K562 (cell line): ENCODE measurements around the gene DNAI7. TPM values are rescaled to one million over a fixed set of nuclear protein-coding genes. Genes with fewer than 3 reads are reported as not detected.

Experiments used
- ERF ChIP-seq: fragments of 450-650 bp; formaldehyde crosslinking; IDR thresholded peaks from 2 replicates; pipeline ENCODE4 v1.4.0; 2020; ENCODE audit warnings: mild to moderate bottlenecking, mixed read lengths
- GATA2 ChIP-seq: sonication (generic); formaldehyde crosslinking; IDR thresholded peaks from 2 replicates; pipeline ENCODE4 v1.4.0; 2020; ENCODE audit warnings: mild to moderate bottlenecking, missing genetic modification reagents
- PHF8 ChIP-seq: fragments of 200-600 bp; sonication (generic); IDR thresholded peaks from 2 replicates; pipeline ENCODE4 v1.6.1; 2012; ENCODE audit warnings: mixed run types, mild to moderate bottlenecking, inconsistent platforms, low read length, moderate library complexity, borderline replicate concordance
- TCF3 ChIP-seq: sonication (generic); formaldehyde crosslinking; IDR thresholded peaks from 2 replicates; pipeline ENCODE4 v1.4.0; 2020; ENCODE audit warnings: mild to moderate bottlenecking, missing genetic modification reagents
- TSHZ1 ChIP-seq: fragments of 250-450 bp; sonication (Bioruptor Pico); IDR thresholded peaks from 2 replicates; pipeline ENCODE4 v1.4.0; 2020; ENCODE audit warnings: mild to moderate bottlenecking, moderate library complexity
- ZBTB1 ChIP-seq: sonication (generic); formaldehyde crosslinking; IDR thresholded peaks from 2 replicates; pipeline ENCODE4 v1.8.1; 2023; ENCODE audit warnings: missing genetic modification reagents, low read depth, mild to moderate bottlenecking, borderline replicate concordance
- ZNF764 ChIP-seq: fragments of 250-450 bp; sonication (Bioruptor Pico); IDR thresholded peaks from 2 replicates; pipeline ENCODE4 v1.4.0; 2020; ENCODE audit warnings: low read depth, mild to moderate bottlenecking, moderate library complexity
- ZNF780A ChIP-seq: fragments of 250-450 bp; sonication (Bioruptor Pico); IDR thresholded peaks from 2 replicates; pipeline ENCODE4 v1.5.0; 2021; ENCODE audit warnings: mild to moderate bottlenecking
- polyA plus RNA-seq, 8 experiments: library from polyadenylated mRNA; depleted of rRNA in 4 of 8; stranded (reverse) in 5 of 8; unstranded in 3 of 8; fragments of >200 nt; fragmentation: Nextera tagmentation in 2 of 8; fragmentation: Illumina TruSeq in 1 of 8; extraction: Ambion mirVana in 2 of 8; extraction: Trizol in 1 of 8; gene quantifications; 2 replicates each; pipeline versions ENCODE4 v1.2.1 to v1.2.3, GENCODE V29; 2011 to 2014; ENCODE audit warnings: inconsistent platforms in 1 of 8, missing spikeins in 1 of 8
- total RNA-seq, 7 experiments: library from RNA; depleted of rRNA in 6 of 7; stranded (reverse); fragments of >200 nt in 6 of 7; fragmentation: Illumina TruSeq in 2 of 7; extraction: Trizol in 2 of 7; gene quantifications; 2 replicates each; pipeline versions ENCODE4 v1.2.1 to v1.2.3, GENCODE V29; 2011 to 2021; ENCODE audit warnings: low replicate concordance in 1 of 7
- TF ChIP-seq, protein P1 (sequence below), 3 experiments: IDR thresholded peaks in 2 of 3; conservative IDR thresholded peaks in 1 of 3; 2 replicates each; pipeline ENCODE4 v1.5.1; 2011 to 2012; ENCODE audit warnings: low read length in 3 of 3, mild to moderate bottlenecking in 3 of 3, control low read depth in 2 of 3, improper control_type of control experiment in 1 of 3, inconsistent platforms in 1 of 3, low read depth in 1 of 3, mixed read lengths in 1 of 3, moderate library complexity in 1 of 3; ENCODE audit not compliant: insufficient read depth in 2 of 3
- TF ChIP-seq, protein P2 (sequence below): sonication (generic); formaldehyde crosslinking; IDR thresholded peaks from 2 replicates; pipeline ENCODE4 v1.8.1; 2022; ENCODE audit warnings: missing genetic modification reagents

Gene DNAI7
- total and polyA plus RNA-seq, 9 of the 15 experiments (the other 6 are each of a cell fraction or from before 2014, with no cell fraction given) = 0.06 to 0.76 (median 0.17) TPM; not detected in 1

DNA sequence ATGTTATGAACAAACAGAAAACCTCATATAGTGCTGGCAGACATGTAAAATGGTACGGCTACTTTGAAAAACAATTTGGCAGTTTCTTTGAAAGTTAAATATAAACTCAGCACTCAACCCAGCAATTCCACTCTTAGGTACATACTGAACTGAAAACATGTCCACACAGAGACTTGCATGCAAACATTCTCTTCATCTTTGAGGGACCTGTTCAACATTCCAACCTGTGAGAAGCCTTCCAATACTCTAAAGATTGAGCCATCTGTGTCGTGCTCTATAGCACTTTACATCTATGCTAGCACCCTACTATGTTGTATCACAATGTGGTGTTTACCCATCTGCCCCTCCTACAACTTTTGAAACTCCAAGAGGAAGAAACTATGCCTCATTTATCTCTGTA, 79.3 kb downstream of the DNAI7 start (continued):
- no peak for TF ChIP-seq ZBTB1 (CRISPR knock-in tag)
- no peak for TF ChIP-seq ZNF780A (CRISPR knock-in tag)
- no peak for TF ChIP-seq PHF8
- no peak for TF ChIP-seq ERF (CRISPR knock-in tag)
- TF ChIP-seq TSHZ1 (CRISPR knock-in tag) = no peak
- TF ChIP-seq TCF3 (CRISPR knock-in tag) = no peak
- TF ChIP-seq, protein P1, sequence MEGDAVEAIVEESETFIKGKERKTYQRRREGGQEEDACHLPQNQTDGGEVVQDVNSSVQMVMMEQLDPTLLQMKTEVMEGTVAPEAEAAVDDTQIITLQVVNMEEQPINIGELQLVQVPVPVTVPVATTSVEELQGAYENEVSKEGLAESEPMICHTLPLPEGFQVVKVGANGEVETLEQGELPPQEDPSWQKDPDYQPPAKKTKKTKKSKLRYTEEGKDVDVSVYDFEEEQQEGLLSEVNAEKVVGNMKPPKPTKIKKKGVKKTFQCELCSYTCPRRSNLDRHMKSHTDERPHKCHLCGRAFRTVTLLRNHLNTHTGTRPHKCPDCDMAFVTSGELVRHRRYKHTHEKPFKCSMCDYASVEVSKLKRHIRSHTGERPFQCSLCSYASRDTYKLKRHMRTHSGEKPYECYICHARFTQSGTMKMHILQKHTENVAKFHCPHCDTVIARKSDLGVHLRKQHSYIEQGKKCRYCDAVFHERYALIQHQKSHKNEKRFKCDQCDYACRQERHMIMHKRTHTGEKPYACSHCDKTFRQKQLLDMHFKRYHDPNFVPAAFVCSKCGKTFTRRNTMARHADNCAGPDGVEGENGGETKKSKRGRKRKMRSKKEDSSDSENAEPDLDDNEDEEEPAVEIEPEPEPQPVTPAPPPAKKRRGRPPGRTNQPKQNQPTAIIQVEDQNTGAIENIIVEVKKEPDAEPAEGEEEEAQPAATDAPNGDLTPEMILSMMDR (IDR thresholded peaks at IDR 0.05 in 2 of 3, conservative IDR thresholded peaks at IDR 0.05 in 1 of 3; ENCODE audit: insufficient read depth in 2 of 3, low read depth in 1 of 3, low read length in 3 of 3) = no peak
- TF ChIP-seq, protein P2, sequence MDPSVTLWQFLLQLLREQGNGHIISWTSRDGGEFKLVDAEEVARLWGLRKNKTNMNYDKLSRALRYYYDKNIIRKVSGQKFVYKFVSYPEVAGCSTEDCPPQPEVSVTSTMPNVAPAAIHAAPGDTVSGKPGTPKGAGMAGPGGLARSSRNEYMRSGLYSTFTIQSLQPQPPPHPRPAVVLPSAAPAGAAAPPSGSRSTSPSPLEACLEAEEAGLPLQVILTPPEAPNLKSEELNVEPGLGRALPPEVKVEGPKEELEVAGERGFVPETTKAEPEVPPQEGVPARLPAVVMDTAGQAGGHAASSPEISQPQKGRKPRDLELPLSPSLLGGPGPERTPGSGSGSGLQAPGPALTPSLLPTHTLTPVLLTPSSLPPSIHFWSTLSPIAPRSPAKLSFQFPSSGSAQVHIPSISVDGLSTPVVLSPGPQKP (CRISPR knock-in tag) = no peak
- no peak for TF ChIP-seq ZNF764
- no peak for TF ChIP-seq GATA2 (CRISPR knock-in tag)
